ENCODE results near the gene PTPDC1.

PTPDC1 gene

DNA sequence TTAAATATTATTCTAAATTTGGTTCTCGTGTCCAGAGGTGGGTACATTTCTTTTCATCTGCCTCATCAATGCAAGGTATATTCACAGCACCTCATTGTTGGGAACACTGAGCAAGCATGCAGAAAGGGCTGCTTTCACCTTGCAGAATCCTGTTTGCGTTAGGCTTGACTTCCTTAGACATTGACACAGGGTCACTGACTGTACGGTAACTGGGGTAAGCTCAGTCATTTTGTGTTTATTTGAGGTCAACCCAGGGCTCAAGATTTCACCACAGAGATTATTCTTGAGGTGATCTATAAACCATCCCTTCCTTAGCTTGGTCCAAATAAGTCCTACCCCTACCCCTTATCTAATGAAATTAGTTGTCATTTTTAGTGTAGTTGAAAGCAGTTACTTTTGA is 1.7 kb upstream of the PTPDC1 start:
- no peak for DNase-seq
- no peaks in the 10 kb centered on the region for H3K27me3 ChIP-seq (ENCODE audit: insufficient read depth, low read length)
- no peak overlapping the region for H2AFZ ChIP-seq (ENCODE audit: insufficient read depth, low read length, poor library complexity)
- H3K79me2 ChIP-seq (ENCODE audit: control insufficient read depth, insufficient read depth, low read length, poor library complexity) = no peaks in the 10 kb centered on the region
- H2BK120ac ChIP-seq (ENCODE audit: insufficient read depth, low read length, poor library complexity) = no peak overlapping the region
- H2BK12ac ChIP-seq (ENCODE audit: low read length) = no peak overlapping the region
- no peaks in the 10 kb centered on the region for H3K9me3 ChIP-seq (ENCODE audit: insufficient read depth, low read depth, low read length)
- no peak overlapping the region for H2AK5ac ChIP-seq (ENCODE audit: low read length)
- no peak overlapping the region for H3K14ac ChIP-seq (ENCODE audit: low read length)
- H2BK5ac ChIP-seq (ENCODE audit: low read depth, low read length, poor library complexity) = no peak overlapping the region
- no peak overlapping the region for H3K27ac ChIP-seq (ENCODE audit: low read depth, low read length)
- H3K9ac ChIP-seq (ENCODE audit: low read length) = no peak overlapping the region
- H3K79me1 ChIP-seq (ENCODE audit: low read length) = no peaks in the 10 kb centered on the region
- H4K91ac ChIP-seq (ENCODE audit: low read depth, low read length) = no peak overlapping the region
- H3K4ac ChIP-seq (ENCODE audit: low read depth, low read length) = no peak overlapping the region
- H3K4me2 ChIP-seq (ENCODE audit: low read length) = no peak overlapping the region
- no peak overlapping the region for H3K18ac ChIP-seq (ENCODE audit: low read length)
- H3K4me1 ChIP-seq (ENCODE audit: control insufficient read depth in 1 of 2, insufficient read depth in 2 of 2, low read length in 2 of 2) = no peaks in the 10 kb centered on the region
- H3K4me3 ChIP-seq (ENCODE audit: low read depth, low read length) = no peak overlapping the region
- no peak overlapping the region for H4K12ac ChIP-seq (ENCODE audit: low read depth, low read length)
- H3K23ac ChIP-seq (ENCODE audit: low read length) = no peak overlapping the region
- no CpG with 5 or more reads among the region's 3 CpGs for WGBS (ENCODE audit: extremely low coverage, insufficient coverage, insufficient read length)
- H4K8ac ChIP-seq (ENCODE audit: low read depth, low read length) = no peak overlapping the region
- peaks cover 0 to 4% of the 10 kb centered on the region in 2 experiments for H3K36me3 ChIP-seq (ENCODE audit: control insufficient read depth in 1 of 2, insufficient read depth in 2 of 2, low read length in 2 of 2)

DNA sequence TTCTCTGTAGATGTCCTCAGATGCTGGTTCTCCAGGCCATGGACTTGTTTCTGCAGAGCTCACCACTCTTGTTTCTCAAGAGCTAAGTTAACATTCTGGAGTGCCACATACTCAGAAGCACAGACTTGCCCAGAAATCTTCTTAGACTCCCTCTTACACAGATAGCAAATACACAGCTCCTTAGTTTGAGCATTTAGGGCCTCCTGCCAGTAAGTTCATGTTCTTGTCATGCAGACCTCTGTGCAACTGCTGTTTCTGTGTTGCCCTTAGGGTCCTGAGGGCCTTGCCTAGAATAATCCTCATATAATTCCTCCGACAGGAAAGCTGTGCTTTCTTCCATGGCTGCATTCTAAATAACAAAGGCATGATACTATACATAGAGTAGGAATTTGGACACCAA is 1.3 kb upstream of the PTPDC1 start:
- no peaks in the 10 kb centered on the region for H3K9me3 ChIP-seq (ENCODE audit: insufficient read depth, low read depth, low read length)
- H3K27me3 ChIP-seq (ENCODE audit: insufficient read depth, low read length) = no peaks in the 10 kb centered on the region
- no peak overlapping the region for H2BK120ac ChIP-seq (ENCODE audit: insufficient read depth, low read length, poor library complexity)
- WGBS (ENCODE audit: extremely low coverage, insufficient coverage, insufficient read length) = no CpG with 5 or more reads among the region's 1 CpG
- no peak overlapping the region for H3K4ac ChIP-seq (ENCODE audit: low read depth, low read length)
- H3K27ac ChIP-seq (ENCODE audit: low read depth, low read length) = no peak overlapping the region
- no peak overlapping the region for H3K4me3 ChIP-seq (ENCODE audit: low read depth, low read length)
- no peak overlapping the region for H2AFZ ChIP-seq (ENCODE audit: insufficient read depth, low read length, poor library complexity)
- no peak overlapping the region for H3K23ac ChIP-seq (ENCODE audit: low read length)
- H3K4me2 ChIP-seq (ENCODE audit: low read length) = no peak overlapping the region
- H2BK5ac ChIP-seq (ENCODE audit: low read depth, low read length, poor library complexity) = no peak overlapping the region
- H3K4me1 ChIP-seq (ENCODE audit: control insufficient read depth in 1 of 2, insufficient read depth in 2 of 2, low read length in 2 of 2) = no peaks in the 10 kb centered on the region
- H3K79me2 ChIP-seq (ENCODE audit: control insufficient read depth, insufficient read depth, low read length, poor library complexity) = no peaks in the 10 kb centered on the region
- no peak overlapping the region for H3K14ac ChIP-seq (ENCODE audit: low read length)
- no peak overlapping the region for H4K8ac ChIP-seq (ENCODE audit: low read depth, low read length)
- DNase-seq = no peak
- no peak overlapping the region for H2AK5ac ChIP-seq (ENCODE audit: low read length)
- peaks cover 0 to 4% of the 10 kb centered on the region in 2 experiments for H3K36me3 ChIP-seq (ENCODE audit: control insufficient read depth in 1 of 2, insufficient read depth in 2 of 2, low read length in 2 of 2)
- H3K18ac ChIP-seq (ENCODE audit: low read length) = no peak overlapping the region
- H3K79me1 ChIP-seq (ENCODE audit: low read length) = no peaks in the 10 kb centered on the region
- no peak overlapping the region for H4K12ac ChIP-seq (ENCODE audit: low read depth, low read length)
- H4K91ac ChIP-seq (ENCODE audit: low read depth, low read length) = no peak overlapping the region
- H3K9ac ChIP-seq (ENCODE audit: low read length) = no peak overlapping the region
- no peak overlapping the region for H2BK12ac ChIP-seq (ENCODE audit: low read length)

DNA sequence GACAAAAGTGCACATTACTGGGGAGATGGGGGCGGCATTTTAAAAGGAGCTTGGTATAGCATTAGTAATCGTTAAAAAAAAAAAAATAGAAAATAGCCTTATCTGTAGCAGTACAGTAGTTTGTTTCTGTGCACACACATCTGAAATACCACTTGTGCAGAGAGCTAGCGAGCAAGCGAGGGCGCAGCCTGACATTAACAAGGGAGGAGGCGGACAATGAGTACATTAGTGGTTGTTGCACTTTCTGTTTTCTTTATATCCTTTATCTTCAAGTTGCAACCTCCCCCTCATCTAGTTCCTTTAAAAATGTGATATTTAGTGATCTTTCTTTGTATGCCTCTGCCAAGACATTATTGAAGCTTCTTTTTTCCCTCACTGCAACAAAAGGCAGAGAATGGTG is 880 bp upstream of the PTPDC1 start:
- H3K79me1 ChIP-seq (ENCODE audit: low read length) = no peaks in the 10 kb centered on the region
- no CpG with 5 or more reads among the region's 6 CpGs for WGBS (ENCODE audit: extremely low coverage, insufficient coverage, insufficient read length)

DNA sequence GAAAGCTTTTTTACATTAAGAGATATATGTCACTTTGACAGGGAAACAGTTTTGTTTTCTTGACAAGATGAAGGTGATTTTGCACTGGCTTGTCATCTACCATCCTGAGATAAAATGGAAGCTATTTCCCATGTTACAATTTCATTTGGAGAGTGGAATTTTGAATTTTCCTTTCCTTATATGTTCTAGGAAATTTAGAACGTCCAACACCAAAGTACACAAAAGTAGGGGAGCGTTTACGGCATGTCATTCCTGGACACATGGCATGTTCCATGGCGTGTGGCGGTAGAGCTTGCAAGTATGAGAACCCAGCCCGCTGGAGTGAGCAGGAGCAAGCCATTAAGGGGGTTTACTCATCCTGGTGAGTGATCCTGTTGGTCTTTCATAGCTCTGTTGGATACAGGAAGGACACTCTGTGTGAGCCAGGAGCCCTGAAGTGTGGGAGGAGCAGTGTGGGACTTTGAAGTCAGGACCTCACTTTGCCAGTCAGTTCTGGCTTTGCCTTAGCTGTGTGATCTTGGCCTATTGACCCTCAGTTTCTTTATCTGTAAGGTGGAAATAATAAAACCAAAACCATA is 887 bp downstream of the PTPDC1 start:
- Histone ChIP-seq H2BK12ac (ENCODE audit: low read length) (no peak overlapping the region), H2BK120ac (ENCODE audit: insufficient read depth, low read length, poor library complexity) (no peak overlapping the region), H3K18ac (ENCODE audit: low read length) (no peak overlapping the region), H3K4ac (ENCODE audit: low read depth, low read length) (no peak overlapping the region), H4K8ac (ENCODE audit: low read depth, low read length) (no peak overlapping the region), H3K27ac (ENCODE audit: low read depth, low read length) (no peak overlapping the region), H4K12ac (ENCODE audit: low read depth, low read length) (no peak overlapping the region), H2AFZ (ENCODE audit: insufficient read depth, low read length, poor library complexity) (no peak overlapping the region), H3K14ac (ENCODE audit: low read length) (no peak overlapping the region), H3K36me3 (ENCODE audit: control insufficient read depth in 1 of 2, insufficient read depth in 2 of 2, low read length in 2 of 2) (no peaks in the 10 kb centered on the region), H2BK5ac (ENCODE audit: low read depth, low read length, poor library complexity) (no peak overlapping the region), H2AK5ac (ENCODE audit: low read length) (no peak overlapping the region), H3K4me1 (ENCODE audit: control insufficient read depth in 1 of 2, insufficient read depth in 2 of 2, low read length in 2 of 2) (no peaks in the 10 kb centered on the region), H3K4me3 (ENCODE audit: low read depth, low read length) (no peak overlapping the region), H3K79me1 (ENCODE audit: low read length) (no peaks in the 10 kb centered on the region), H3K9me3 (ENCODE audit: insufficient read depth, low read depth, low read length) (no peaks in the 10 kb centered on the region), H3K23ac (ENCODE audit: low read length) (no peak overlapping the region), H3K27me3 (ENCODE audit: insufficient read depth, low read length) (no peaks in the 10 kb centered on the region), H3K79me2 (ENCODE audit: control insufficient read depth, insufficient read depth, low read length, poor library complexity) (no peaks in the 10 kb centered on the region), H3K4me2 (ENCODE audit: low read length) (no peak overlapping the region), H4K91ac (ENCODE audit: low read depth, low read length) (no peak overlapping the region), H3K9ac (ENCODE audit: low read length) (no peak overlapping the region)
- no peak for DNase-seq
- WGBS (ENCODE audit: extremely low coverage, insufficient coverage, insufficient read length) = no CpG with 5 or more reads among the region's 6 CpGs

More for the DNA sequence above, 880 bp upstream of the PTPDC1 start:
- Histone ChIP-seq H3K79me2 (ENCODE audit: control insufficient read depth, insufficient read depth, low read length, poor library complexity) (no peaks in the 10 kb centered on the region), H3K4me1 (ENCODE audit: control insufficient read depth in 1 of 2, insufficient read depth in 2 of 2, low read length in 2 of 2) (no peaks in the 10 kb centered on the region), H2AK5ac (ENCODE audit: low read length) (no peak overlapping the region), H3K18ac (ENCODE audit: low read length) (no peak overlapping the region), H3K4ac (ENCODE audit: low read depth, low read length) (no peak overlapping the region), H2BK5ac (ENCODE audit: low read depth, low read length, poor library complexity) (no peak overlapping the region), H3K4me3 (ENCODE audit: low read depth, low read length) (no peak overlapping the region), H2BK120ac (ENCODE audit: insufficient read depth, low read length, poor library complexity) (no peak overlapping the region), H3K27ac (ENCODE audit: low read depth, low read length) (no peak overlapping the region), H4K91ac (ENCODE audit: low read depth, low read length) (no peak overlapping the region), H3K23ac (ENCODE audit: low read length) (no peak overlapping the region), H3K14ac (ENCODE audit: low read length) (no peak overlapping the region), H3K9me3 (ENCODE audit: insufficient read depth, low read depth, low read length) (no peaks in the 10 kb centered on the region), H4K12ac (ENCODE audit: low read depth, low read length) (no peak overlapping the region), H3K4me2 (ENCODE audit: low read length) (no peak overlapping the region), H2BK12ac (ENCODE audit: low read length) (no peak overlapping the region), H3K36me3 (ENCODE audit: control insufficient read depth in 1 of 2, insufficient read depth in 2 of 2, low read length in 2 of 2) (peaks cover 0 to 4% of the 10 kb centered on the region in 2 experiments), H3K27me3 (ENCODE audit: insufficient read depth, low read length) (no peaks in the 10 kb centered on the region), H4K8ac (ENCODE audit: low read depth, low read length) (no peak overlapping the region), H3K9ac (ENCODE audit: low read length) (no peak overlapping the region), H2AFZ (ENCODE audit: insufficient read depth, low read length, poor library complexity) (no peak overlapping the region)
- no peak for DNase-seq

Measured in trophoblast cell (in vitro differentiated cells and primary cell).